ENCODE measurements around the gene ANKS1A. TPM values are rescaled to one million over a fixed set of nuclear protein-coding genes. Genes with fewer than 3 reads are reported as not detected.

Gene ANKS1A
- total RNA-seq, 1 experiment from 2014 or later, result 14.0 TPM

DNA sequence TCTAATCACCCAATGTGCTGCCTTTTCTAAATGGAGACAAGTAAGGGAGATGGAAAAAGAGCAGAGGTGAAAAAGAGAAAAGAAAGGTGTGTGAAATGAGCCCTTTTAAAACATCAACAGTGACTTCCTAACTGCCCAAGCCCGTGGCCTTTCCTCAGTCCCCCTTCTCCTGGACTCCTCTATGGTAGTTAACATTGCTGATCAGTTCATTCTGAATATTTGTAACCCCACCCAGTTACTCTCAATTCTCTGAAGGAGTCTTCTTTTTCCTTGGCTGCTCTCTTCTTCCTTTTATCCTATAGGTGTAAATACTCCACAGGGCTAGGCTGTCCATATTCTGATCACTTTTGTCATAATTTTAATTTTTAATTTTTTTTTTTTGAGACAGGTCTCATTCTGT lies 28.3 kb upstream of the ANKS1A start:
- ChIA-PET POLR2A (no interaction called here), CTCF (interaction anchor here (0.6 kb wide), 2 partner anchors 370 to 380 kb away, joined by 3 to 5 read pairs; no protein-coding TSS in a partner anchor)
- no peaks in the 10 kb centered on the region for H3K4me1 Mint-ChIP-seq (ENCODE audit: insufficient read depth, unreplicated experiment)
- H3K27me3 Mint-ChIP-seq (ENCODE audit: insufficient read depth, unreplicated experiment), result no peaks in the 10 kb centered on the region
- peaks cover 69% of the 10 kb centered on the region for H3K36me3 Mint-ChIP-seq (ENCODE audit: insufficient read depth, unreplicated experiment)
- no peak overlapping the region for H3K4me3 Mint-ChIP-seq (ENCODE audit: unreplicated experiment)
- BruUV-seq (replicated peaks), result no TSS peak
- intact Hi-C loops (cut with micrococcal nuclease), result no loop called here
- H3K27ac Mint-ChIP-seq (ENCODE audit: low read depth, unreplicated experiment), result no peak overlapping the region
- H3K9me3 Mint-ChIP-seq (ENCODE audit: unreplicated experiment), result no peaks in the 10 kb centered on the region
- no peak for DNase-seq (ENCODE audit: unreplicated experiment)
- TF ChIP-seq, protein P1, sequence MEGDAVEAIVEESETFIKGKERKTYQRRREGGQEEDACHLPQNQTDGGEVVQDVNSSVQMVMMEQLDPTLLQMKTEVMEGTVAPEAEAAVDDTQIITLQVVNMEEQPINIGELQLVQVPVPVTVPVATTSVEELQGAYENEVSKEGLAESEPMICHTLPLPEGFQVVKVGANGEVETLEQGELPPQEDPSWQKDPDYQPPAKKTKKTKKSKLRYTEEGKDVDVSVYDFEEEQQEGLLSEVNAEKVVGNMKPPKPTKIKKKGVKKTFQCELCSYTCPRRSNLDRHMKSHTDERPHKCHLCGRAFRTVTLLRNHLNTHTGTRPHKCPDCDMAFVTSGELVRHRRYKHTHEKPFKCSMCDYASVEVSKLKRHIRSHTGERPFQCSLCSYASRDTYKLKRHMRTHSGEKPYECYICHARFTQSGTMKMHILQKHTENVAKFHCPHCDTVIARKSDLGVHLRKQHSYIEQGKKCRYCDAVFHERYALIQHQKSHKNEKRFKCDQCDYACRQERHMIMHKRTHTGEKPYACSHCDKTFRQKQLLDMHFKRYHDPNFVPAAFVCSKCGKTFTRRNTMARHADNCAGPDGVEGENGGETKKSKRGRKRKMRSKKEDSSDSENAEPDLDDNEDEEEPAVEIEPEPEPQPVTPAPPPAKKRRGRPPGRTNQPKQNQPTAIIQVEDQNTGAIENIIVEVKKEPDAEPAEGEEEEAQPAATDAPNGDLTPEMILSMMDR (IDR thresholded peaks at IDR 0.05; ENCODE audit: unreplicated experiment), result no peak

DNA sequence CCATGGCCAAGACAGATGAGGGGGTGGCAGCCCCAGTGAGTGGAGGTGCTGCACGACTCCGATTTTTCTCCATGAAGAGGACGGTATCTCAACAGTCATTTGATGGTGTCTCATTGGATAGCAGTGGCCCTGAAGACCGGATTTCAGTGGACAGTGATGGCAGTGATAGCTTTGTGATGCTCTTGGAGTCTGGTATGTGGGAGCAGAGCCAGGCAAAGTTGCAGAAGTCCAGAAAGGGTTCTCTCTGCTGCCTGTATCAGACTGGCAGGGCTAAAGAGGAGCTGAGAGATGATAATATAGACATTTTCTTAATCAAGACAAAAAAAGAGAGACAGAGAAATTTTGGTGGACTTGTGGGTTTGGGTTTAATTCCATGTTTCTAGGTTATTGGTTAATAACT lies 25.0 kb upstream of the ANKS1A start:
- Mint-ChIP-seq H3K27me3 (ENCODE audit: insufficient read depth, unreplicated experiment) (no peaks in the 10 kb centered on the region), H3K4me3 (ENCODE audit: unreplicated experiment) (no peak overlapping the region), H3K4me1 (ENCODE audit: insufficient read depth, unreplicated experiment) (no peaks in the 10 kb centered on the region), H3K9me3 (ENCODE audit: unreplicated experiment) (no peaks in the 10 kb centered on the region), H3K27ac (ENCODE audit: low read depth, unreplicated experiment) (no peak overlapping the region), H3K36me3 (ENCODE audit: insufficient read depth, unreplicated experiment) (peaks cover 66% of the 10 kb centered on the region)
- TF ChIP-seq, protein P1 (IDR thresholded peaks at IDR 0.05; ENCODE audit: unreplicated experiment), result no peak
- CTCF ChIA-PET, result interaction anchor here (0.6 kb wide), 2 partner anchors 147 to 281 kb away, joined by 3 to 4 read pairs; no protein-coding TSS in a partner anchor
- POLR2A ChIA-PET, result interaction anchor here (1.4 kb wide), 1 partner anchor 24 kb away, joined by 5 read pairs; the partner anchor contains the start of gene TAF11
- BruUV-seq (replicated peaks), result no TSS peak
- DNase-seq (ENCODE audit: unreplicated experiment), result no peak
- intact Hi-C loops (cut with micrococcal nuclease), result no loop called here

DNA sequence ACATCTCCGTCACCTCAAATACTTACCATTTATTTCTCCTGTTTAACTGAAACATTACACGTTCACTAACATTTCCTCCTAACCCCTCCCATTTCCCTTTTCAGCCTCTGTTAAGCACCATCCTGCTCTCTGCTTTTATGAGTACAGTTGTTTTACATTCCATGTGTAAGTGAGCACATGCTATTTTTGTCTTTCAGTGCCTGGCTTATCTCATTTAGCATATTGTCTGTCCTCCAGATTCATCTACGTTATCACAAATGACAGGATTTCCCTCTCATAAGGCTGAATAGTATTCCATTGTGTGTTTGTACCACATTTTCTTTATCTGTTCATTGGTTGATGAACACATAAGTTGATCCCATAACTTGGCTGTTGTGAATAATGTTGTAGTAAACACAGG lies 23.9 kb upstream of the ANKS1A start:
- H3K9me3 Mint-ChIP-seq (ENCODE audit: unreplicated experiment), result no peaks in the 10 kb centered on the region
- intact Hi-C loops (cut with micrococcal nuclease), result no loop called here

DNA sequence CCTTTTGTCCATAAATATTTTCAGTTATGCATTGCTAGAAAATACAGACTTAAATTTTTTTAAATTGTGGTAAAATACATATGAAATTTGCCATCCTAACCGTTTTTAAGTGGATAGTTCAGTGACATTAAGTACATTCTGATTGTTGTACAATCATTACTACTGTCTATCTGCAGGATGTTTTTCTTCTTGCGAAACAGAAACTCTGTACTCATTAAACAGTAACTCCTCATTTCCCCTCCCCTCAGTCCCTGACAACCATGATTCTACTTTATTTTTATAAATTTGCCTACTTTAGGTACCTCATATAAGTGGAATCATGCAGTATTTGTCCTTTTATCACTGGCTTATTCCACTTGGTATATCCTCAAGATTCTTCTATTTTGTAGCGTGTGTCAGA lies 22.5 kb upstream of the ANKS1A start:
- POLR2A ChIA-PET, result no interaction called here

More for the DNA sequence above, 23.9 kb upstream of the ANKS1A start:
- BruUV-seq (replicated peaks), result no TSS peak
- no peak overlapping the region for H3K4me3 Mint-ChIP-seq (ENCODE audit: unreplicated experiment)
- no peak for DNase-seq (ENCODE audit: unreplicated experiment)
- POLR2A ChIA-PET, result interaction anchor here (0.6 kb wide), 2 partner anchors 45 to 266 kb away, joined by 3 to 4 read pairs; no protein-coding TSS in a partner anchor
- H3K27ac Mint-ChIP-seq (ENCODE audit: low read depth, unreplicated experiment), result no peak overlapping the region
- peaks cover 66% of the 10 kb centered on the region for H3K36me3 Mint-ChIP-seq (ENCODE audit: insufficient read depth, unreplicated experiment)
- CTCF ChIA-PET, result no interaction called here
- TF ChIP-seq, protein P1 (IDR thresholded peaks at IDR 0.05; ENCODE audit: unreplicated experiment), result no peak
- no peaks in the 10 kb centered on the region for H3K4me1 Mint-ChIP-seq (ENCODE audit: insufficient read depth, unreplicated experiment)
- no peaks in the 10 kb centered on the region for H3K27me3 Mint-ChIP-seq (ENCODE audit: insufficient read depth, unreplicated experiment)

More for the DNA sequence above, 22.5 kb upstream of the ANKS1A start:
- Mint-ChIP-seq H3K36me3 (ENCODE audit: insufficient read depth, unreplicated experiment) (peaks cover 71% of the 10 kb centered on the region), H3K27ac (ENCODE audit: low read depth, unreplicated experiment) (no peak overlapping the region), H3K4me1 (ENCODE audit: insufficient read depth, unreplicated experiment) (no peaks in the 10 kb centered on the region), H3K27me3 (ENCODE audit: insufficient read depth, unreplicated experiment) (no peaks in the 10 kb centered on the region), H3K9me3 (ENCODE audit: unreplicated experiment) (no peaks in the 10 kb centered on the region), H3K4me3 (ENCODE audit: unreplicated experiment) (no peak overlapping the region)
- intact Hi-C loops (cut with micrococcal nuclease), result no loop called here
- no peak for DNase-seq (ENCODE audit: unreplicated experiment)
- TF ChIP-seq, protein P1 (IDR thresholded peaks at IDR 0.05; ENCODE audit: unreplicated experiment), result no peak
- BruUV-seq (replicated peaks), result no TSS peak
- CTCF ChIA-PET, result no interaction called here

Measured in MCF 10A (cell line).